GM10266 (cell line): ENCODE data around the gene TAF4.

Source experiments
- DNase-seq: peaks from one replicate; pipeline ENCODE4 v3.0.0; 2012; ENCODE audit errors: extremely low spot score
- CTCF ChIP-seq: IDR thresholded peaks from 2 replicates; pipeline ENCODE4 v1.5.1; 2012; ENCODE audit warnings: mild to moderate bottlenecking, low read depth; ENCODE audit not compliant: control insufficient read depth, insufficient read depth; ENCODE audit errors: missing control alignments

TAF4 gene

GRCh38 chr20:61956396-61957342, 109.0 kb downstream of the TAF4 start:
- TF ChIP-seq CTCF, result no peak
- no peak for DNase-seq

DNA sequence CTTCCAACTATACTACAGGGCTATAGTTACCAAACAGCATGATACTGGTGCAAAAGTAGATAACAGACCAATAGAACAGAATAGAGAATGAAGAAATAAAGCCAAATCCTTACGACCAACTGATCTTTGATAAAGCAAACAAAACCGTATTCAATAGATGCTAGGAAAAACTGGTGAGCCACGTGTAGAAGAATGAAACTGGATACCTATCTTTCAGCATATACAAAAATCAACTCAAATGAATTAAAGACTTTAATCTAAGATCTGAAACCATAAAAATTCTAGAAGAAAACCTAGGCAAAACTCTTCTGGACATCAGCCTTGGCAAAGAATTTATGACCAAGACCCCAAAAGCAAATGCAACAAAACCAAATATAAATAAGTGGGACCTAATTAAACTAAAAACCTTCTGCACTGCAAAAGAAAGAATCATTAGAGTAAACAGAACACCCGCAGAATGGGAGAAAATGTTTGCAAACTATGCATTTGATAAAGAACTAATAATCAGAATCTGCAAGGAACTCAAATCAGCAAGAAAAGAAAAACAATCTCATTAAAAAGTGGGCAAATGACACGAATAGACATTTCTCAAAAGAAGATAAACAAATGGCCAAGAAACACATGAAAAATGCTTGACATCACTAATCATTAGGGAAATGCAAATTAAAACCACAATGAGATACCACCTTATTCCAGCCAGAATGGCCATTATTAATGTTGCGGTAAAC, 109.8 kb downstream of the TAF4 start:
- no peak for TF ChIP-seq CTCF
- DNase-seq, result no peak

- TF ChIP-seq CTCF, result no peak
- DNase-seq, result no peak
Observed at GRCh38 chr20:61954276-61955021, 111.2 kb downstream of the TAF4 start.

GRCh38 chr20:61953037-61954021, 112.4 kb downstream of the TAF4 start:
- DNase-seq, result no peak
- no peak for TF ChIP-seq CTCF

DNA sequence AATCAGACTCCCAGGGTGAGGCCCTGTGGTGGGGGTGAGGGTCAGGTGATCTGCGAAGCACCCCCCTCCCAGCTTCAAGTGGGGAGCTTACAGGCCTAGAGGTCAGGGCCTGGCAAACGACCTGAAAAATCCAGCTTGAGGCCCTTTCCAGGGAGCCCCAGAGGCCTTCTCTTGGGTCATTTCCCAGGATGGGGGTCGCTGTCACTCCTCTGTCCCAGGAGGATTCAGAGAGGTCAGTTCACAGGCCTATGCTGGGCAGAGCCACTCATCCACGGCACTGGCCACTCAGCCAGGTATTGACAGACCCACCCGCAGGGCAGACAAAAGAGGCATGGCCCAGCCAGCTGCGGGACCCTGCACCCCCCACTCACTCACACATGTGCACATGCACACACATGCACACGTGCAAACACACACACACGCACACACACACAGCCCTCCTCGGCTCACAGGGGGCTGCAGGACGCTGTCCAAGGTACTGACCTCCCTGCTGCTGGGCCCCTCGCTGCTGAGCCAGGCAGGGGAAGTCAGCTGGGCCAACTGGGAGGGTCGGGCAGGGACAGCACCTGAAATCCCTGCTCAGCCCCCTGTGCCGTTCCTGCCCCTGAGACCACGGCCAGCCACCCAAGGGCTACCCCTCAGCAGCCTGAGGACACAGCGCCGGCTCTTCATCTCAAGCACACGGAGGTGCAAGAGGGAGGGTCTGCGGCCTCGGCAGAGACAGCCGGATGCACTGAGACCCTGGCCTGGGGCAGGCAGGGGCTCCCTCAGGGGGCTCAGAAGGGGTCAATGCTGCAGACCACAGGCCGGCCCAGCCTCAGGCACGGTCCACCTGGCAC, 113.8 kb downstream of the TAF4 start:
- DNase-seq, result no peak
- no peak for TF ChIP-seq CTCF

DNA sequence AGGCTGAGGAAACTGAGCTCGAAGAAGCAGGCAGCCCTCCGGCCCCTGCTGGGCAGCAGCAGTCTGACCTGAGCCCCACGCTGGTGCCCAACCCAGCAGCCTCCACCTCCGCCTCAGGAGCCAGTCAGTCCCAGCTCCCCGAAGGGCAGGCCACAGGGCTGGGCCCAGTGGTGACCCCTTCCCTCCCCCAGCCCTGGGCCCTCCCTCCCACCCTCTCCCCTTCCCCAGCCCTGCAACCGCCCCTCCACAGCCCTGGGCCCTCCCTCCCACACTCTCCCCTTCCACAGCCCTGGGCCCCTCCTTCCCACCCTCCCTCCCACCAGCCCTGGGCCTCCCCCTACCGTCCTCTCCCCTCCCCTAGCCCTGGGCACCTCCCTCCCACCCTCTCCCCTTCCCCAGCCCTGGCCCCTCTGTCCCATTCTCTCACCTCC, 115.0 kb downstream of the TAF4 start:
- TF ChIP-seq CTCF, result no peak
- DNase-seq, result no peak
